ENCODE measurements around the gene AFM. TPM values are rescaled to one million over a fixed set of nuclear protein-coding genes. Genes with fewer than 3 reads are reported as not detected.
A peak's percentile ranks its signal among the peaks of the same experiment; 100 is the strongest.

Gene AFM
- total and polyA plus RNA-seq, 2 of the 13 experiments (the other 11 are each of a cell fraction or from before 2014, with no cell fraction given): 0.13 to 1.8 TPM

DNA sequence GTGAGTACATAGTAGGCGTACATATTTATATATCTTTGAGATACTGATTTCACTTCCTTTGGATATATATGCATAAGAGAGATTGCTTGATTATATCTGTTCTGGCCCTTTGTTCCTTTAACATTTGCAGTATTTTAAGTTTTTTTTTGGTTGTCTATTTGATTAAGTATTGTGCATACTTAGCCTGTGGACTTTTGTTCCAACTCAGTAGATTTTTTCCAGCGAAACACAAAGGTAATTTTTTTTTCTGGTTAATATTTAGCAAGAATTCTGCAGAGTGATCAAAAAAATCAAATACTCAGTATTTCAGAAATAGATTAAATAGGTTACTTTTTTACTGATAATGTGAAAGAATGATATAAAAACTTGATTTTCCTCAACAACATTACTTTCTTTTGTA, at the start of gene AFM (continued):
- TF ChIP-seq ZBTB40 (IDR thresholded peaks at IDR 0.05): no peak
- TF ChIP-seq ZBTB40 (CRISPR knock-in tag; IDR thresholded peaks at IDR 0.05): no peak
- no peak for TF ChIP-seq ZNF564 (CRISPR knock-in tag; IDR thresholded peaks at IDR 0.05)
- no peak for TF ChIP-seq GATAD1 (CRISPR knock-in tag; IDR thresholded peaks at IDR 0.05)
- no peak for TF ChIP-seq YEATS2 (CRISPR knock-in tag; IDR thresholded peaks at IDR 0.05; ENCODE audit: borderline replicate concordance)
- peak in 1 of 2 experiments; percentile 55; a peak in 1 of 4 replicates for TF ChIP-seq EP300 (IDR thresholded peaks at IDR 0.05; ENCODE audit: low read depth in 2 of 2, low read length in 2 of 2)
- no peak for TF ChIP-seq EP300 (CRISPR knock-in tag; IDR thresholded peaks at IDR 0.05; ENCODE audit: borderline replicate concordance)
- peak; percentile 41; the same call in 1 of the 2 replicates for TF ChIP-seq CREM (IDR thresholded peaks at IDR 0.05)
- TF ChIP-seq CREM (CRISPR knock-in tag; IDR thresholded peaks at IDR 0.05): no peak
- TF ChIP-seq DMAP1 (CRISPR knock-in tag; IDR thresholded peaks at IDR 0.05): no peak
- TF ChIP-seq ZNF563 (CRISPR knock-in tag; IDR thresholded peaks at IDR 0.05): no peak
- TF ChIP-seq, protein P1, sequence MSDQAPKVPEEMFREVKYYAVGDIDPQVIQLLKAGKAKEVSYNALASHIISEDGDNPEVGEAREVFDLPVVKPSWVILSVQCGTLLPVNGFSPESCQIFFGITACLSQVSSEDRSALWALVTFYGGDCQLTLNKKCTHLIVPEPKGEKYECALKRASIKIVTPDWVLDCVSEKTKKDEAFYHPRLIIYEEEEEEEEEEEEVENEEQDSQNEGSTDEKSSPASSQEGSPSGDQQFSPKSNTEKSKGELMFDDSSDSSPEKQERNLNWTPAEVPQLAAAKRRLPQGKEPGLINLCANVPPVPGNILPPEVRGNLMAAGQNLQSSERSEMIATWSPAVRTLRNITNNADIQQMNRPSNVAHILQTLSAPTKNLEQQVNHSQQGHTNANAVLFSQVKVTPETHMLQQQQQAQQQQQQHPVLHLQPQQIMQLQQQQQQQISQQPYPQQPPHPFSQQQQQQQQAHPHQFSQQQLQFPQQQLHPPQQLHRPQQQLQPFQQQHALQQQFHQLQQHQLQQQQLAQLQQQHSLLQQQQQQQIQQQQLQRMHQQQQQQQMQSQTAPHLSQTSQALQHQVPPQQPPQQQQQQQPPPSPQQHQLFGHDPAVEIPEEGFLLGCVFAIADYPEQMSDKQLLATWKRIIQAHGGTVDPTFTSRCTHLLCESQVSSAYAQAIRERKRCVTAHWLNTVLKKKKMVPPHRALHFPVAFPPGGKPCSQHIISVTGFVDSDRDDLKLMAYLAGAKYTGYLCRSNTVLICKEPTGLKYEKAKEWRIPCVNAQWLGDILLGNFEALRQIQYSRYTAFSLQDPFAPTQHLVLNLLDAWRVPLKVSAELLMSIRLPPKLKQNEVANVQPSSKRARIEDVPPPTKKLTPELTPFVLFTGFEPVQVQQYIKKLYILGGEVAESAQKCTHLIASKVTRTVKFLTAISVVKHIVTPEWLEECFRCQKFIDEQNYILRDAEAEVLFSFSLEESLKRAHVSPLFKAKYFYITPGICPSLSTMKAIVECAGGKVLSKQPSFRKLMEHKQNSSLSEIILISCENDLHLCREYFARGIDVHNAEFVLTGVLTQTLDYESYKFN (CRISPR knock-in tag; conservative IDR thresholded peaks at IDR 0.05): peak; percentile 83
- TF ChIP-seq, protein P2, sequence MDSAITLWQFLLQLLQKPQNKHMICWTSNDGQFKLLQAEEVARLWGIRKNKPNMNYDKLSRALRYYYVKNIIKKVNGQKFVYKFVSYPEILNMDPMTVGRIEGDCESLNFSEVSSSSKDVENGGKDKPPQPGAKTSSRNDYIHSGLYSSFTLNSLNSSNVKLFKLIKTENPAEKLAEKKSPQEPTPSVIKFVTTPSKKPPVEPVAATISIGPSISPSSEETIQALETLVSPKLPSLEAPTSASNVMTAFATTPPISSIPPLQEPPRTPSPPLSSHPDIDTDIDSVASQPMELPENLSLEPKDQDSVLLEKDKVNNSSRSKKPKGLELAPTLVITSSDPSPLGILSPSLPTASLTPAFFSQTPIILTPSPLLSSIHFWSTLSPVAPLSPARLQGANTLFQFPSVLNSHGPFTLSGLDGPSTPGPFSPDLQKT (CRISPR knock-in tag; IDR thresholded peaks at IDR 0.05; ENCODE audit: borderline replicate concordance): no peak
- TF ChIP-seq PHB2 (IDR thresholded peaks at IDR 0.05; ENCODE audit: partially characterized antibody): no peak
- TF ChIP-seq, protein P3, sequence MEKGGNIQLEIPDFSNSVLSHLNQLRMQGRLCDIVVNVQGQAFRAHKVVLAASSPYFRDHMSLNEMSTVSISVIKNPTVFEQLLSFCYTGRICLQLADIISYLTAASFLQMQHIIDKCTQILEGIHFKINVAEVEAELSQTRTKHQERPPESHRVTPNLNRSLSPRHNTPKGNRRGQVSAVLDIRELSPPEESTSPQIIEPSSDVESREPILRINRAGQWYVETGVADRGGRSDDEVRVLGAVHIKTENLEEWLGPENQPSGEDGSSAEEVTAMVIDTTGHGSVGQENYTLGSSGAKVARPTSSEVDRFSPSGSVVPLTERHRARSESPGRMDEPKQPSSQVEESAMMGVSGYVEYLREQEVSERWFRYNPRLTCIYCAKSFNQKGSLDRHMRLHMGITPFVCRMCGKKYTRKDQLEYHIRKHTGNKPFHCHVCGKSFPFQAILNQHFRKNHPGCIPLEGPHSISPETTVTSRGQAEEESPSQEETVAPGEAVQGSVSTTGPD (CRISPR knock-in tag; IDR thresholded peaks at IDR 0.05): no peak
- no peak for TF ChIP-seq SETDB1 (CRISPR knock-in tag; IDR thresholded peaks at IDR 0.05; ENCODE audit: borderline replicate concordance)
